ENCODE results near the gene KRTAP10-7.

KRTAP10-7 gene

DNA sequence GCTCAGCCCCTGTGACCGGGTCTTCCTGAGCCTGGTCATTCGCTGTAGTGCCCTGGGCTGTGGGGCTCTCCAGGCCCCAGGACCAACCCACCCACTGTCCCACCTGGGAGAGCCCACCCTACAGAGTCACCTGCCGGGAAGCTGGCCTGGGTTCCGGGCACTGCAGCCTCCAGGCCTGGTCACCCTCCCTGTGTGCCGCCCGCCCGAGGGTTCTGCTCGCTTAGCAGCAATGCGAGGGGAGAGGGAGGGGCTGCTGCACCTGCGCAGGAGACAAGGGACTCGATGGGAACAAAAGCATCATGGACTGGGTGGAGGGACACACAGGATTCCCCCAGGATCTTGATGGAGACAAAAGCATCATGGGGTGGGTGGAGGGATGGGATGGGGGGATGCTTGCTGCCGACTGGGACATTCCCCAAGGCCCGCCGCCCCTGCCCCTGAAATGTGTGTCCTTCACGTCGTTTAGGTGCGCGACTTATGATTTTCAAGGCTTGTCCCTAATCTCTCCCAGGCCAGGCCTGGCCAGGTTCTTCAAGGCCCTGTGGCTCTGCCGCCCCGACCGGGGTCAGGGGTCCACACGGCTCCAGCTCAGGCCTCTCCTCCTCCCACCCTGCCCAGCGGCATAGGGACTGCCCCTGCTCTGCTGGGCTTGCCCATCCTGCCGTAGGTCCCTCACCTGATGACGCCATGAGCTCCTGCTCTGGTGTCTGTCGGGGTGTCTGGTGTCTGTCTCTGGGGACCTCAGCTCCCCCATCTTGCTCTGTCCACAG is 13.2 kb downstream of the KRTAP10-7 start:
- TF ChIP-seq, protein P1, sequence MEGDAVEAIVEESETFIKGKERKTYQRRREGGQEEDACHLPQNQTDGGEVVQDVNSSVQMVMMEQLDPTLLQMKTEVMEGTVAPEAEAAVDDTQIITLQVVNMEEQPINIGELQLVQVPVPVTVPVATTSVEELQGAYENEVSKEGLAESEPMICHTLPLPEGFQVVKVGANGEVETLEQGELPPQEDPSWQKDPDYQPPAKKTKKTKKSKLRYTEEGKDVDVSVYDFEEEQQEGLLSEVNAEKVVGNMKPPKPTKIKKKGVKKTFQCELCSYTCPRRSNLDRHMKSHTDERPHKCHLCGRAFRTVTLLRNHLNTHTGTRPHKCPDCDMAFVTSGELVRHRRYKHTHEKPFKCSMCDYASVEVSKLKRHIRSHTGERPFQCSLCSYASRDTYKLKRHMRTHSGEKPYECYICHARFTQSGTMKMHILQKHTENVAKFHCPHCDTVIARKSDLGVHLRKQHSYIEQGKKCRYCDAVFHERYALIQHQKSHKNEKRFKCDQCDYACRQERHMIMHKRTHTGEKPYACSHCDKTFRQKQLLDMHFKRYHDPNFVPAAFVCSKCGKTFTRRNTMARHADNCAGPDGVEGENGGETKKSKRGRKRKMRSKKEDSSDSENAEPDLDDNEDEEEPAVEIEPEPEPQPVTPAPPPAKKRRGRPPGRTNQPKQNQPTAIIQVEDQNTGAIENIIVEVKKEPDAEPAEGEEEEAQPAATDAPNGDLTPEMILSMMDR (IDR thresholded peaks at IDR 0.05; ENCODE audit: extremely low read depth, missing control alignments), result no peak

DNA sequence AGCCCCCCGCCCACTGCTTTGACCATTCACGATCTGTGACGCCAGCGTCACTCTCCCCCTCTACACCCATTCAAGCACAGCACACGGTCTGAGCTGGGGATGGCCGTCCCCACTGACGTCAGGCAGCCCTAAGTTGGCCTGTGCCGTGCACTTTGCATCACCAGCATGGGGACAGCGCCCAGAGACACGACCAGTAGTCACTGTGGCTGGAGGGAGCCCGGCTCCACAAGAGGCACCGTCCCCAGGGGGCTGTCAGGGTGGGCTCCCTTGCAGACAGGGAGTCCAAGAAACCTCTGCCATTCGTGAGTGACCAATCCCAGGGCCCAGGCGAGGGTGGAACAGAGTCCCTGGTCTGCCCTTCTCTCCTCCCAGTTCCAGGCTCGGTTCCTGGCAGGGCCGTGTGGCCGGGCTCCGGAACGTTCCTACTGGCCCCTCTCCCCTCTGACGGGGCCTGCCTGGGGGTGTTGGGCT is 13.8 kb downstream of the KRTAP10-7 start:
- no peak for DNase-seq (ENCODE audit: low spot score)
- TF ChIP-seq, protein P1 (IDR thresholded peaks at IDR 0.05; ENCODE audit: extremely low read depth, missing control alignments), result no peak

More for the DNA sequence above, 13.2 kb downstream of the KRTAP10-7 start:
- DNase-seq (ENCODE audit: low spot score), result no peak

DNA sequence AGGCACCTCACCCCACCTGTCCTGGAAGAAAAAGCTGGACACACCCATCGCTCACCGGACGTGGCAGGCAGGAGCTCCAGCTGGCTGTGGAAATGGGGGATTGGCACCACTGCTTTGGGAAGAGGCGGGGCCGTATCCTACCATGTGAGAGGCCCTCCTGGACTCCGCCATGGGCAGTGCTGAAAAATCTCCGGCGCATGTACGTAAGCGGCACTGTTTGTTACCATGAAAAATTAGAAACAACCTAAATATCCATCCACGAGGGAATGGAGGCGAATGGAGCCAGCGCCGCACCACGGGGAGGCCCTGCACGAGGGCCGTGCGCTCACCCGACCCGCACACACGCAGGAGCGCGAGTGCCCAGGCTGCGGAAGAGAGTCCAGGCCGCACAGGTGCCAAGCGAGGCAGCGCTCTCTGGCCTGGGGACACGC is 14.6 kb downstream of the KRTAP10-7 start:
- TF ChIP-seq, protein P1 (IDR thresholded peaks at IDR 0.05; ENCODE audit: extremely low read depth, missing control alignments), result no peak

DNA sequence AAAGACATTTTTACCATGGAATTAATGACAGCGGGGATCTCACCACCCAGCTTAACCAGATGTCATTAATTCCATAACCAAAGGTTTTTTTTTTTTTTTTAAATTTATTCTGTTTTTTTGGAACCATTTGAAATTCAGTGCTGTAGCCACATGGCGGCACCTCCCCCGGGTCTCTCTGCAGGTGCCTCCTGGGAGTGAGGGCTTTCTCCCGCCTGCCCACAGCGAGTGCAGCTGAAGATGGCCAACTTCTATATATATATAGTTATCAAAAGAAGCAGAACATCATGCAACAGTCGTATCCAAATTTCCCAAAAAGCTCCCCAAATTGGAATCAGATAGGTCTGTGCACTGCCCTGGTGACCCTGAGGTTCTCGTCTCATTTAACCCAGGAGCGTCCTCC is 15.1 kb downstream of the KRTAP10-7 start:
- DNase-seq (ENCODE audit: low spot score), result no peak
- TF ChIP-seq, protein P1 (IDR thresholded peaks at IDR 0.05; ENCODE audit: extremely low read depth, missing control alignments), result no peak

More for the DNA sequence above, 14.6 kb downstream of the KRTAP10-7 start:
- no peak for DNase-seq (ENCODE audit: low spot score)

DNA sequence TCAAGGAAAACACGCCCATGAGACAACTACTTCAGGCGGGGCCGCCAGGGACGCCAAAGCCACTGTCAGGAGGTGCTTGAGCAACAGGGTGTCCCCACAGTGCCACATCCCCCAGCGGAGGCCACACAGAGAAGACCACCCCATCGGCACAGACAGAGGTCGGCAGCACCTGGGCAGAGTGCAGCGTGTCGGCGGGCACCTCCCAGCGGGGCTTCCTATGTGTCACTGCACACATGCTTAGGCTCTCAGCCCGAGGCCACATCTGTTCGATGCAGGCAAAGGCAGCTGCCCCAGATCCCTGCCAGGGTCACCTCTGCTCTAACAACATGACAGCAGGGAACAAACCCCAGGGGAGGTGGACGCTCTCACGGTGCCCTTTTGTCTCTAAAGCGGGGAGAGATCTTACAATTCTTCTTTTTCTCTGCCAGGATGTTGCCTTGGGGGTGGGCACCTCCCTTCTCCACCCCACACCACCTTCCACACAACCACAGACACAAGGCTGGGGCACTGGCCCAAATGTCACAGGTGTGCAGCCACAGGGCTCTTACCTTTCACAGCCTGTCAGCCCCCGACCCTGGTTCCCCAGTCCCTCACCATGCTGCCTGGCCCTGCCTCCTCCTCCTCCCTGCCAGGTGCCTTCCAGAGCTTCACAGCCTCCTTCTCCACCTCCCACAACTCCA is 15.7 kb downstream of the KRTAP10-7 start:
- DNase-seq (ENCODE audit: low spot score), result no peak
- TF ChIP-seq, protein P1 (IDR thresholded peaks at IDR 0.05; ENCODE audit: extremely low read depth, missing control alignments), result no peak

DNA sequence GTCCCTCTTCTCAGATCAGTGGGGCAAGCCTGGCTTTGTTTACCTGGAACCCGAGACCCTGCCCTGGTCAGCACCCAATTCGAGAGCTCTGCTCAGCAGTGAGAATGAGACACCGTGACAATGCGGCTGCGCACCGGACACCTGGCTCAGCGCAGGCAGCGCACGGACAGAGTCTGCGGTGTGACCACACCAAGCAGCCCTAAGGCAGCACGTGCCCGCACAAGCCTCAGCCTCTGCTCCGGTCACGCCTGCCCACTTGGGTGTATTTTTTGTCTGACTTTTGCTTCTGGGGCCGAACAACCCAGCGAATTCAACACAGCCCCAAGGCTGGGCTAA is 16.2 kb downstream of the KRTAP10-7 start:
- TF ChIP-seq, protein P1 (IDR thresholded peaks at IDR 0.05; ENCODE audit: extremely low read depth, missing control alignments), result no peak

DNA sequence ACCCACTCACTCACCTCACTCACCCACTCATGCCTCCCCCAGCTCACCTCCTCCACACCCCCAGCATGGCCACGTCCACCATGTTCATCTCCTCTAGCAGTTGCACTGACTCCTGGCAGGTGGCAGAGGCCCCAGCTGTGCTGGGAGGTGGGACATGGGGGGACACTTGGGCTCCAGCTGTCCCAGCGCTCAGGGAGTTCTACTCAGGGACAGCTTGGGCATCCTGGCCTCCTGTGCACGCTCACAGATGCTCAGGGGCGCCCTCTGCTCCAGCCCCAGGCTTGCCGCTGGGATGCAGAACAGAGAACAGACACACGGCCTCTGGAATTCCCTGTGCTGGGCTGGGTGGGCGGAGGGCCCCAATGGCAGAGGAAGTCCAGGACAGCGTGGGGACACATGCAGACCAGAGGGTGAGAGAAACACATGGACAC is 16.7 kb downstream of the KRTAP10-7 start:
- no peak for DNase-seq (ENCODE audit: low spot score)
- TF ChIP-seq, protein P1 (IDR thresholded peaks at IDR 0.05; ENCODE audit: extremely low read depth, missing control alignments), result no peak

More for the DNA sequence above, 16.2 kb downstream of the KRTAP10-7 start:
- DNase-seq (ENCODE audit: low spot score), result no peak
